DND-41 (cell line): ENCODE data around the gene PSME3IP1.

Experiments used
- EZH2 ChIP-seq: IDR thresholded peaks from 3 replicates; pipeline ENCODE4 v1.6.1; 2012; ENCODE audit warnings: borderline replicate concordance, low read depth, mild to moderate bottlenecking, moderate library complexity, low read length, inconsistent platforms; ENCODE audit not compliant: severe bottlenecking
- TF ChIP-seq, protein P1 (sequence below): IDR thresholded peaks from 2 replicates; pipeline ENCODE4 v1.5.1; 2012; ENCODE audit warnings: borderline replicate concordance, low read length, moderate library complexity, mild to moderate bottlenecking; ENCODE audit not compliant: poor library complexity, severe bottlenecking; ENCODE audit errors: extremely low read depth

DNA sequence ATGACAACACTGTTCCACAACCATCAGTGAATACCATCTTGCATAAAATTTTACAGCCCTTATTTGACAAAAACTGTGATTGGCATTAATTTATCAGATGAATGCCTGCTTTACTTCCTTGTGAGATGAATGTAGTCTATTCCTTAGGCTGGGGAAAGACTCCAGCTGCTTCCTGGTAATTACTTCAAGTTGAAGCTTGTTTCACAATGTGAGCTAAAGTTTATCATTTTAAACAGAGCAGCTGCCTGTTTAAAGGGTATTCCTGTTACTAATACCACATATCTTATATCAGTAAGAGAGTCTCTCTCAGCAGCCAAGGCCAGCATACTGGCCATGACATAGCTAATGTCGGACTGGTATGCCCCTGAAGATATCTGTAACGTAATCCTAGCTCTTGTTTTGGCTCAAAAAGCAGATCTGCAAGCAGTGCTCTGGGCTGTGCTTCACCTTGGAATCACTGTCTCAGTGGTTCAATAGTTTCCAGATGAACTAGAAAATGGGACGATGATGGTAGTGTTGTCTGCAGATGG lies 46.0 kb upstream of the PSME3IP1 start:
- TF ChIP-seq, protein P1, sequence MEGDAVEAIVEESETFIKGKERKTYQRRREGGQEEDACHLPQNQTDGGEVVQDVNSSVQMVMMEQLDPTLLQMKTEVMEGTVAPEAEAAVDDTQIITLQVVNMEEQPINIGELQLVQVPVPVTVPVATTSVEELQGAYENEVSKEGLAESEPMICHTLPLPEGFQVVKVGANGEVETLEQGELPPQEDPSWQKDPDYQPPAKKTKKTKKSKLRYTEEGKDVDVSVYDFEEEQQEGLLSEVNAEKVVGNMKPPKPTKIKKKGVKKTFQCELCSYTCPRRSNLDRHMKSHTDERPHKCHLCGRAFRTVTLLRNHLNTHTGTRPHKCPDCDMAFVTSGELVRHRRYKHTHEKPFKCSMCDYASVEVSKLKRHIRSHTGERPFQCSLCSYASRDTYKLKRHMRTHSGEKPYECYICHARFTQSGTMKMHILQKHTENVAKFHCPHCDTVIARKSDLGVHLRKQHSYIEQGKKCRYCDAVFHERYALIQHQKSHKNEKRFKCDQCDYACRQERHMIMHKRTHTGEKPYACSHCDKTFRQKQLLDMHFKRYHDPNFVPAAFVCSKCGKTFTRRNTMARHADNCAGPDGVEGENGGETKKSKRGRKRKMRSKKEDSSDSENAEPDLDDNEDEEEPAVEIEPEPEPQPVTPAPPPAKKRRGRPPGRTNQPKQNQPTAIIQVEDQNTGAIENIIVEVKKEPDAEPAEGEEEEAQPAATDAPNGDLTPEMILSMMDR, result no peak
- no peak for TF ChIP-seq EZH2
